Pancreas (tissue), 10 donors: ENCODE data around the gene PPARA. TPM values are rescaled to one million over a fixed set of nuclear protein-coding genes. Genes with fewer than 3 reads are reported as not detected.
A peak's percentile ranks its signal among the peaks of the same experiment; 100 is the strongest.

Source experiments
- ATAC-seq, 4 donors: fragments of 200-7000 bp; cut with Tn5 transposase; one replicate each; pipeline versions ENCODE4 v1.8.0 to v1.9.1; 2020; ENCODE audit warnings: mild to moderate bottlenecking in 4 of 4, moderate library complexity in 4 of 4
- DNase-seq, 6 donors: peaks; one replicate each; pipeline ENCODE4 v3.0.0-alpha.2; 2020
- FAIRE-seq: peaks from 2 replicates; lab custom pipeline; 2012; peaks lifted over from hg19 to GRCh38; lab: Jason Lieb, UNC
- H3K27ac ChIP-seq, 4 donors: fragments of 200-600 bp; sonication (generic); 1 replicate in 3 of 4; 2 replicates in 1 of 4; pipeline versions ENCODE4 v1.5.0 to v1.8.0; 2020
- H3K27me3 ChIP-seq, 4 donors: fragments of 200-600 bp; one replicate each; pipeline ENCODE4 v1.8.0; 2021
- H3K36me3 ChIP-seq, 3 donors: fragments of 200-600 bp; sonication (generic) in 1 of 3; one replicate each; pipeline versions ENCODE4 v1.5.0 to v1.8.0; 2020 to 2021
- H3K4me1 ChIP-seq, 3 donors: fragments of 200-600 bp; one replicate each; pipeline ENCODE4 v1.8.0; 2021
- H3K4me3 ChIP-seq, 4 donors: fragments of 200-600 bp; sonication (generic) in 2 of 4; one replicate each; pipeline versions ENCODE4 v1.5.0 to v1.8.0; 2020 to 2021
- H3K9me3 ChIP-seq, 4 donors: fragments of 200-600 bp; one replicate each; pipeline ENCODE4 v1.8.0; 2021
- WGBS, 2 donors: extraction: QIAGEN DNeasy Blood & Tissue Kit; methylation state at CpG; one replicate each; pipeline ENCODE4 v1.1.7; 2013; 5-methylcytosine and 5-hydroxymethylcytosine counted together
- intact Hi-C, 3 donors: fragments of 100-400 bp; cut with DNase I; formaldehyde crosslinking; loops; one replicate each; pipeline versions ENCODE4 v1.11.1 to v1.14.2; 2022
- polyA plus RNA-seq, 2 donors: library from polyadenylated mRNA; stranded (reverse); fragments of 200-250 nt; gene quantifications; one replicate each; pipeline ENCODE4 v1.2.3, GENCODE V29; 2013
- total RNA-seq, 6 donors: library from RNA; stranded (reverse); fragmentation: NEBNext Ultra II Directional in 4 of 6; extraction: Animal tissue kit (Norgen Biotek cat#: 25700) in 4 of 6; gene quantifications; one replicate each; pipeline versions ENCODE4 v1.2.1 to v1.2.4, GENCODE V29; 2021 to 2023
- TF ChIP-seq, protein P1 (sequence below), 4 donors: fragments of 200-600 bp; sonication (generic) in 3 of 4; IDR thresholded peaks; one replicate each; pipeline versions ENCODE4 v1.5.0 to v1.8.0; 2021; ENCODE audit warnings: antibody characterized with exemption in 4 of 4
- donor health status: healthy with polysubstance abuse.
- donor health status: DM: no; HTN: no; CAD: no; lungs with moderate emphysema.
- donor health status: DM: no; HTN: no; CAD: no.
- donor health status: control.
- donor health status: control.
- donor health status: Bipolar disorder and iron deficiency.
- donor health status: DM: yes; HTN: yes; CAD: no.
- donor health status: DM: no; HTN: no; CAD: no.
- donor health status: DM: no; HTN: no; CAD: no.
- donor health status: DM: yes; HTN: yes; CAD: no.

PPARA gene
- total and polyA plus RNA-seq, 8 donors = 4.1 to 24.5 (median 14.7) TPM

DNA sequence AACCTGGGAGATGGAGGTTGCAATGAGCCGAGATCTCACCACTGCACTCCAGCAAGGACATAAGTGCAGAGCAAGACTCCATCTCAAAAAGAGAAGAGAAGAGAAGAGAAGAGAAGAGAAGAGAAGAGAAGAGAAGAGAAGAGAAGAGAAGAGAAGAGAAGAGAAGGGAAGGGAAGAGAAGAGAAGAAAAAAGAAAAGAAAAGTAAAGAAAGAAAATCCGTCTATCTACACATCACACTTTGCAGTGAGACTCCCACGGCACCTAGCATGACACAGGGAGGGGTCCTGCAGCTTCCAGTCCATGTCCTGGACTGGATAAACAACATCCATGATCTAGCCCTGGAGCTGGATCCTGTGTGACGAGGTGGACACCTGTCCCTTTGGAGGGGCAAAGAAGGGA lies 4.0 kb upstream of the PPARA start:
- Histone ChIP-seq H3K27me3 (no peaks in the 10 kb centered on the region), H3K36me3 (no peaks in the 10 kb centered on the region), H3K4me3 (no peak overlapping the region), H3K4me1 (no peaks in the 10 kb centered on the region), H3K9me3 (no peaks in the 10 kb centered on the region), H3K27ac (no peak overlapping the region)
- no peak for ATAC-seq
- no peak for FAIRE-seq
- intact Hi-C loops = loop anchor here in 1 of 3 donors (10.0 kb wide), 1 partner anchor 98 kb away; no protein-coding TSS in a partner anchor
- WGBS, 2 donors = 88 to 91% methylated on average over 4 of the region's 4 CpGs
- no peak for DNase-seq
- TF ChIP-seq, protein P1, sequence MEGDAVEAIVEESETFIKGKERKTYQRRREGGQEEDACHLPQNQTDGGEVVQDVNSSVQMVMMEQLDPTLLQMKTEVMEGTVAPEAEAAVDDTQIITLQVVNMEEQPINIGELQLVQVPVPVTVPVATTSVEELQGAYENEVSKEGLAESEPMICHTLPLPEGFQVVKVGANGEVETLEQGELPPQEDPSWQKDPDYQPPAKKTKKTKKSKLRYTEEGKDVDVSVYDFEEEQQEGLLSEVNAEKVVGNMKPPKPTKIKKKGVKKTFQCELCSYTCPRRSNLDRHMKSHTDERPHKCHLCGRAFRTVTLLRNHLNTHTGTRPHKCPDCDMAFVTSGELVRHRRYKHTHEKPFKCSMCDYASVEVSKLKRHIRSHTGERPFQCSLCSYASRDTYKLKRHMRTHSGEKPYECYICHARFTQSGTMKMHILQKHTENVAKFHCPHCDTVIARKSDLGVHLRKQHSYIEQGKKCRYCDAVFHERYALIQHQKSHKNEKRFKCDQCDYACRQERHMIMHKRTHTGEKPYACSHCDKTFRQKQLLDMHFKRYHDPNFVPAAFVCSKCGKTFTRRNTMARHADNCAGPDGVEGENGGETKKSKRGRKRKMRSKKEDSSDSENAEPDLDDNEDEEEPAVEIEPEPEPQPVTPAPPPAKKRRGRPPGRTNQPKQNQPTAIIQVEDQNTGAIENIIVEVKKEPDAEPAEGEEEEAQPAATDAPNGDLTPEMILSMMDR (IDR thresholded peaks at IDR 0.05) = no peak

DNA sequence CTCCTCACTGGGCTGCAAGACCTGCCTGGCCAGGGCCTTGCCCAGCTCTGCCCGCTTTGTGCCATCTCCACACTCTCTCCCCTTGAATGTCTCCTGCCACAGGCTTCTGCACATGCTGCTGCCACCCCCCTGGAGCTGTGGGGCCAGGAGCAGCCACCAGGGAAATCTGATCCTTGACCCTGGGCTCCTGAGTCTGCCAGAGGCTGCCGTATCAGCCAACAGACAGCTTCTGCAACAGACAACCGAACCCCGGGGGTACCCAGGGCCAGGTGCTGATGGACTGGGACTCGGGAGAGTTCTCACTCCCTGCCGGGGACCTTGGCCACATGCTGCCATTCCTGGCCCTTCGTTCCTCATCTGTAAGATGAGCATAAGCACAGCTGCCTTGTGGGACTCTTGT lies 3.3 kb upstream of the PPARA start:
- H3K9me3 ChIP-seq = no peaks in the 10 kb centered on the region
- FAIRE-seq = no peak
- ATAC-seq = no peak
- no peaks in the 10 kb centered on the region for H3K27me3 ChIP-seq
- intact Hi-C loops = loop anchor here in 1 of 3 donors (10.0 kb wide), 1 partner anchor 98 kb away; no protein-coding TSS in a partner anchor
- no peak overlapping the region for H3K27ac ChIP-seq
- 35 to 44% methylated on average over 7 of the region's 7 CpGs for WGBS, 2 donors
- no peak overlapping the region for H3K4me3 ChIP-seq
- TF ChIP-seq, protein P1 (IDR thresholded peaks at IDR 0.05) = no peak
- H3K36me3 ChIP-seq = no peaks in the 10 kb centered on the region
- peaks cover 0 to 2% (median 0%) of the 10 kb centered on the region in 3 donors for H3K4me1 ChIP-seq
- DNase-seq = peak in 2 of 6 donors; percentile 17 to 30

DNA sequence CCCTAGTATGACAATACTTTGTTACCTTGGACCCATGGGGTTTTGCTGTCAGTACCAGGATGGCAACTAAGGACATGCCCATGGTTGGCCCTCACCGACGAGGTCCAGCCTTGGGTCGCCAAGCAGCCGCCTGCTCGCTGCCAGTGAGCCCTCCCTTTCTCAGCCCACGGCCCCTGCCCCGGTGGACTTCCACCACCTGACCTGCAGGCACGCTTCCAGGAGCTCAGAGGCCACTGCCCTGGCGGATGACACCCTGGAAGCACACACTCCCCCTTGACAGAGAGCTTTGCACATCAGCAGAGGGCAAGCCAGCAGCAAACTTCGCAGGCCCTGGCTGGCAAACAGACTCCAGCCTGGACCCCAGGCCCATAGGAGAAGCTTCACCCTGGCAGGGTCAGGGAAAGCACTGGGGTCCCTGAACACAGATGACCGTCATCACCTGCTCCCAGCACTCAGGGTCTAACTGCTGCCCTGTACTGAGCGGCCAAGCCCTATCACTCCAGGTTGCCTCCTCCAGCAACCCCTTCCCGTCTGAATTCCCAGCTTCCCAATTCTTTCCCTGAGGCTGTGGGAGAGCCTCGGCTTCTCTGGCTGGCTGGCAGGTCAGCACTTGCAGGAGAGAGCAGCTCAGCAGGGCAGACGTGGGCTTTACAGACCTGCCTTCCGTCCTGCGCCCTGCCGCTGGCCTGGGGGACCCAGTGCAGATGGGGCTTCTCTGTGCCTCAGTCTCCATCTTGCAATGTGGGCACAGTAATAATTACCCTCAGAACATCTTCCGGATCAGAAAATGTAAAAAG lies 2.7 kb upstream of the PPARA start:
- intact Hi-C loops = loop anchor here in 1 of 3 donors (10.0 kb wide), 1 partner anchor 97 kb away; no protein-coding TSS in a partner anchor
- TF ChIP-seq, protein P1 (IDR thresholded peaks at IDR 0.05) = no peak
- H3K4me3 ChIP-seq = no peak overlapping the region
- 52 to 54% methylated on average over 19 of the region's 19 CpGs for WGBS, 2 donors
- DNase-seq (peak in 4 of 6 donors; percentile 18 to 83 (median 46)), FAIRE-seq (no peak), ATAC-seq (no peak)
- no peaks in the 10 kb centered on the region for H3K36me3 ChIP-seq
- peaks cover 0 to 2% (median 2%) of the 10 kb centered on the region in 3 donors for H3K4me1 ChIP-seq
- H3K27ac ChIP-seq = no peak overlapping the region
- no peaks in the 10 kb centered on the region for H3K27me3 ChIP-seq
- H3K9me3 ChIP-seq = no peaks in the 10 kb centered on the region

DNA sequence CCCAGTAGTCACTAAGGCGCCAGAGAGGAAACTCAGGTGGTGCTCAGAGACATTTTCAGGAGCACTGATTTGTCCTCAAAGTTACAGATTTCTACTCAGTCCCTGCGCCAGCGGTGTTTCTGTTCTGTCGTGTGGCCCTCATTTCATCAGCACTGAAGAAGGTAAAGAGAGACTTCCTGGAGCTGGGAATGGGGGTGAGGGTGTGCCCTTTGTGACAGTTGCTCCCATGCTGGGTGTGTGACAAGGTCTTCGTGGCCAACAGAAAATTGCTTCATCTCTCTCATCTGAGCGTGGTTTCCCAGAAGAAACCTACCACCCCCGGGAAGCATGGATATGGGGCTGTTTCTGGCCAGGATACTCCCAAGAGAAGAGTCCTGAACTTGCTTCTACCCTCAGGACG lies 2.0 kb upstream of the PPARA start:
- TF ChIP-seq, protein P1 (IDR thresholded peaks at IDR 0.05) = no peak
- Histone ChIP-seq H3K9me3 (no peaks in the 10 kb centered on the region), H3K4me1 (peaks cover 0 to 5% (median 3%) of the 10 kb centered on the region in 3 donors), H3K36me3 (no peaks in the 10 kb centered on the region), H3K27me3 (no peaks in the 10 kb centered on the region), H3K27ac (no peak overlapping the region), H3K4me3 (no peak overlapping the region)
- 82 to 88% methylated on average over 8 of the region's 8 CpGs for WGBS, 2 donors
- intact Hi-C loops = loop anchor here in 1 of 3 donors (10.0 kb wide), 1 partner anchor 96 kb away; no protein-coding TSS in a partner anchor
- DNase-seq (no peak), FAIRE-seq (no peak), ATAC-seq (no peak)
